Medulla oblongata (tissue), 1 donor: ENCODE results near the gene ZNF592.

Experiments
- DNase-seq: peaks from one replicate; pipeline ENCODE4 v3.0.0-alpha.2; 2015; ENCODE audit errors: extremely low spot score

ZNF592 gene

DNA sequence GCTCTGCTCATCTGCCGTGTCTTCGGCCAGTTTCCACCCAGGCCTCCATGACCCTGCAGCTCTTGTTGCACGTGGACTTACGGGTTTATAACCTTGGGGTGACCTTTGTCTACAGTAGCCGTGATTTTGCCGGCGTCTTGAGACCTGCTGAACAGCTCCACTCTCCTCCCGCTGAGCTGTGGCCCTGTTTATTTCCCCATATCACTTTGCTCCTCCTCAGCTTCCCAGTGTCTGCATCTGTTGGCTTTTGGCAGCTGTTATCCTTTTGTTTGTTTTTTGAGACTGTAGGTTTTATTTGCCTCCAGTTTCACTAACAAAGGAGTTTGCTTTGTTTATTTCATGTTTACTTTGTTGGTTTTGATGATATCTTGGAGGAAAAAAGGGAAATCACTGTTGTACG lies 106.7 kb downstream of the ZNF592 start:
- DNase-seq: no peak

DNA sequence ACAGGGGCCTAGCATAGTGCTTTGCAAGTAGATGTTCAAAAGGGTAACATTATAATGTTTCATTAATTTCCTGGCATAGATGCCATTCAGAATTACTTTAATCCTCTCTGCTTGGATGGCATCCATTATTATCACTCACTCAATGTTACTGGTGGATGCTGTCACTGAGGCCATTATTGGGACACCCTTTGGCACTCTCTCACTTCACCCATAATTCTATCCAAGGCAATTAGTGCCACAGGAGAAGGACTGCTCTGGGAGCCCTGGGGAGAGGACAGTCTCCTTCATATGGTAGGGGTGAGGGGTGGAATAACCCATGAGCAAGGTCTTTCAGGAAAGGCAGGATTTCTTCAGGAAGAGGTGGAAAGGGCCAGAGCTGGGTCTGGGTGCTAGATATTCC lies 107.4 kb downstream of the ZNF592 start:
- no peak for DNase-seq
